Stomach (tissue), 19 donors: ENCODE data around the gene SMIM15. TPM values are rescaled to one million over a fixed set of nuclear protein-coding genes. Genes with fewer than 3 reads are reported as not detected.

ENCODE experiments used
- DNase-seq, 2 donors: peaks; one replicate each; pipeline versions ENCODE4 v3.0.0 to v3.0.0-alpha.2; 2013 to 2019
- H3K27ac ChIP-seq, 5 donors: fragments of 200-600 bp in 4 of 5; sonication (generic) in 4 of 5; one replicate each; pipeline ENCODE4 v1.5.1; 2013 to 2019; ENCODE audit warnings: mild to moderate bottlenecking in 1 of 5, moderate library complexity in 1 of 5
- H3K27me3 ChIP-seq, 3 donors: fragments of 200-600 bp; sonication (generic); one replicate each; pipeline ENCODE4 v1.5.1; 2017 to 2019; ENCODE audit warnings: mixed run types in 1 of 3
- H3K36me3 ChIP-seq, 4 donors: fragments of 200-600 bp; sonication (generic); 1 replicate in 3 of 4; 2 replicates in 1 of 4; pipeline ENCODE4 v1.5.1; 2016 to 2019
- H3K4me1 ChIP-seq, 4 donors: fragments of 200-600 bp; sonication (generic); one replicate each; pipeline ENCODE4 v1.5.1; 2016 to 2019
- H3K4me3 ChIP-seq, 4 donors: fragments of 200-600 bp; sonication (generic) in 3 of 4; one replicate each; pipeline ENCODE4 v1.5.1; 2016 to 2019; ENCODE audit warnings: mild to moderate bottlenecking in 1 of 4
- H3K9me3 ChIP-seq, 4 donors: fragments of 200-600 bp; sonication (generic); one replicate each; pipeline ENCODE4 v1.5.1; 2016 to 2019
- CTCF ChIP-seq, 7 experiments: fragments of 450-650 bp in 4 of 7; fragments of 200-600 bp in 3 of 7; sonication (generic) in 3 of 7; IDR thresholded peaks; one replicate each; pipeline ENCODE4 v1.5.1; 2016 to 2019; ENCODE audit warnings: antibody characterized with exemption in 7 of 7, control low read depth in 2 of 7, mild to moderate bottlenecking in 1 of 7
- EP300 ChIP-seq: sonication (generic); formaldehyde crosslinking; IDR thresholded peaks from one replicate; pipeline ENCODE4 v1.6.1; 2017; ENCODE audit warnings: antibody characterized with exemption
- POLR2A ChIP-seq, 4 donors: fragments of 450-650 bp; IDR thresholded peaks; one replicate each; pipeline ENCODE4 v1.6.1; 2016; ENCODE audit warnings: antibody characterized with exemption in 4 of 4, control low read depth in 2 of 4, mild to moderate bottlenecking in 1 of 4, moderate library complexity in 1 of 4
- POLR2AphosphoS5 ChIP-seq, 3 donors: sonication (generic); formaldehyde crosslinking; IDR thresholded peaks; one replicate each; pipeline ENCODE4 v1.6.1; 2016; ENCODE audit warnings: antibody characterized with exemption in 3 of 3
- WGBS, 5 donors: extraction: QIAGEN DNeasy Blood & Tissue Kit in 3 of 5; methylation state at CpG; one replicate each; pipeline versions ENCODE4 v1.1.5 to v1.1.7; 2013 to 2018; 5-methylcytosine and 5-hydroxymethylcytosine counted together
- intact Hi-C: fragments of 100-400 bp; cut with DNase I; formaldehyde crosslinking; loops from one replicate; pipeline ENCODE4 v1.15.1; 2023; ENCODE audit warnings: low total_unique reads
- long read RNA-seq, 10 donors: transcript quantifications; one replicate each; lab custom pipeline, GENCODE V29; 2026
- polyA plus RNA-seq, 3 donors: library from polyadenylated mRNA; stranded (reverse); fragments of 200-250 nt; gene quantifications; one replicate each; pipeline ENCODE4 v1.2.3, GENCODE V29; 2013
- total RNA-seq, 5 donors: library from RNA; depleted of rRNA; stranded (reverse); fragments of >200 nt; gene quantifications; one replicate each; pipeline versions ENCODE4 v1.1.0 to v1.2.3, GENCODE V29; 2014 to 2016
- donor health status: healthy with polysubstance abuse.
- donor health status: Bipolar disorder and iron deficiency.
- donor health status: healthy.

SMIM15 gene, protein sequence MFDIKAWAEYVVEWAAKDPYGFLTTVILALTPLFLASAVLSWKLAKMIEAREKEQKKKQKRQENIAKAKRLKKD
- total RNA-seq = 10 to 100 TPM; 21.6 to 60.8 (median 25.2) TPM
- polyA plus RNA-seq = 10 to 100 TPM; 22.2 to 44.3 (median 34.6) TPM
- long read RNA-seq, donor 1, transcript SMIM15-201 (3 exons, 2,889 nt) = major isoform, 13 of 13 reads
- long read RNA-seq, donor 1, partial matches to known transcripts = 0 of 13 reads
- long read RNA-seq, donor 1, other reads (novel, unspliced or antisense) = 0 of 13 reads
- long read RNA-seq, donor 2, transcript SMIM15-201 (3 exons, 2,889 nt) = major isoform, 23 of 23 reads
- long read RNA-seq, donor 2, partial matches to known transcripts = 0 of 23 reads
- long read RNA-seq, donor 2, other reads (novel, unspliced or antisense) = 0 of 23 reads
- long read RNA-seq, donor 3, transcript SMIM15-201 (3 exons, 2,889 nt) = major isoform, 13 of 13 reads
- long read RNA-seq, donor 3, partial matches to known transcripts = 0 of 13 reads
- long read RNA-seq, donor 3, other reads (novel, unspliced or antisense) = 0 of 13 reads
- long read RNA-seq, donor 4, partial matches to known transcripts = 0 of 1 reads
- long read RNA-seq, donor 4, other reads (novel, unspliced or antisense) = 0 of 1 reads
- long read RNA-seq, donor 5, transcript SMIM15-201 (3 exons, 2,889 nt) = major isoform, 21 of 22 reads
- long read RNA-seq, donor 5, partial matches to known transcripts = 0 of 22 reads
- long read RNA-seq, donor 5, other reads (novel, unspliced or antisense) = 0 of 22 reads
- long read RNA-seq, donor 6, transcript SMIM15-201 (3 exons, 2,889 nt) = major isoform, 45 of 45 reads
- long read RNA-seq, donor 6, partial matches to known transcripts = 0 of 45 reads
- long read RNA-seq, donor 6, other reads (novel, unspliced or antisense) = 0 of 45 reads
- long read RNA-seq, donor 7, transcript SMIM15-201 (3 exons, 2,889 nt) = major isoform, 26 of 28 reads
- long read RNA-seq, donor 7, partial matches to known transcripts = 0 of 28 reads
- long read RNA-seq, donor 7, other reads (novel, unspliced or antisense) = 0 of 28 reads
- long read RNA-seq, donor 8, transcript SMIM15-201 (3 exons, 2,889 nt) = major isoform, 23 of 23 reads
- long read RNA-seq, donor 8, partial matches to known transcripts = 0 of 23 reads
- long read RNA-seq, donor 8, other reads (novel, unspliced or antisense) = 0 of 23 reads
- long read RNA-seq, donor 9, transcript SMIM15-201 (3 exons, 2,889 nt) = major isoform, 23 of 24 reads
- long read RNA-seq, donor 9, partial matches to known transcripts = 0 of 24 reads
- long read RNA-seq, donor 9, other reads (novel, unspliced or antisense) = 0 of 24 reads
- long read RNA-seq, donor 10, transcript SMIM15-201 (3 exons, 2,889 nt) = major isoform, 15 of 15 reads
- long read RNA-seq, donor 10, partial matches to known transcripts = 0 of 15 reads
- long read RNA-seq, donor 10, other reads (novel, unspliced or antisense) = 0 of 15 reads

GRCh38 chr5:61162010-61162831, at the start of gene SMIM15:
TSS of gene SMIM15 (minus strand) at chr5:61162468. CDS start at chr5:61160171, 2,297 bp downstream.
- peak; percentile 74 to 95 (median 88) for TF ChIP-seq POLR2AphosphoS5 (IDR thresholded peaks at IDR 0.05)
- TF ChIP-seq EP300 = no peak
- peak in 1 of 4 donors; percentile 57 for TF ChIP-seq POLR2A (IDR thresholded peaks at IDR 0.05)
- TF ChIP-seq CTCF (IDR thresholded peaks at IDR 0.05) = peak in 1 of 7 experiments; percentile 6
- Histone ChIP-seq H3K36me3 (peaks cover 9 to 21% (median 20%) of the 10 kb centered on the region in 4 donors), H3K4me1 (peaks cover 18 to 59% (median 41%) of the 10 kb centered on the region in 4 donors), H3K27me3 (no peaks in the 10 kb centered on the region), H3K27ac (peak within 1 kb of the TSS; percentile 90 to 95 (median 94)), H3K9me3 (no peaks in the 10 kb centered on the region), H3K4me3 (peak within 1 kb of the TSS; percentile 58 to 82 (median 68))
- WGBS, 5 donors = 1% methylated on average over 49 to 73 of the region's 73 CpGs
- intact Hi-C loops = no loop called here
- DNase-seq = peak; percentile 89 to 97

DNA sequence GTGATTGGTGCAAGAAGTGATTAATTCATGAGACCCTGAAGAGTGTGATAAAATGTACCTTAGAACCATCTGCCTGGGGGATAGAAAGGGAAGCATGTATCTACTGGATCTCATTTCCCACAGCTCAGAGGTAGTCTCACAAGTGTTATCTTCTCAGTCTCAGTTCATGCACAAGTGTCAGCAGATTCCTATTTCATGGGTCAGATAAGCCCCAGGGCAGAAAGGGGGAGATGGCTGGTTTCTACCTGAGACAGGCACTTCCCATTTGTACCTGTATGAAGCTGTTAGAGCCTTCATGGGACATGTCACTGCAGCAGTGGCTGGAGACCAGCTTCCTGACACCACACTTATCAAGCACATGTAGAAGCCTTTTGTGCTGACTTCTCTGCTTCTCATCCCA, 45.6 kb upstream of the SMIM15 start:
- Histone ChIP-seq H3K4me1 (no peaks in the 10 kb centered on the region), H3K27ac (no peak overlapping the region), H3K27me3 (no peaks in the 10 kb centered on the region), H3K4me3 (no peak overlapping the region), H3K36me3 (no peaks in the 10 kb centered on the region), H3K9me3 (peaks cover 0 to 18% (median 2%) of the 10 kb centered on the region in 4 donors)
- TF ChIP-seq POLR2A (IDR thresholded peaks at IDR 0.05) (no peak), POLR2AphosphoS5 (IDR thresholded peaks at IDR 0.05) (no peak), EP300 (no peak)
- DNase-seq = no peak
- intact Hi-C loops = no loop called here

DNA sequence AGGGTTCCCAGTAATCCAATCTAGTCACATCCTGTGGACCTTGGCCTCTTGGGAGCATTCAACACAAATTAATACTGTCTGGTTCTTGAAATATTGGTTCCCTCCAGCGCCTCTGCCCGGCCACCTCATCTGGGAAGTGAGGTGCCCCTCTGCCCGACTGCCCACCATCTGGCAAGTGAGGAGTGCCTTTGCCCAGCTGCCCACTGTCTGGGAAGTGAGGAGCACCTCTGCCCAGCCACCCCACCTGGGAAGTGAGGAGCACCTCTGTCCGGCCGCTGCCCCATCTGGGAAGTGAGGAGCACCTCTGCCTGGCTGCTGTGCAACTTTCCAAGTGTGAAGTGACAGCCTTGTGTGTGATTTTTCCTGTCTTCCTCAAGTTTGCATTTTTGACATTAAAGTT, 42.7 kb upstream of the SMIM15 start:
- H3K9me3 ChIP-seq = peaks cover 0 to 18% (median 2%) of the 10 kb centered on the region in 4 donors
- intact Hi-C loops = no loop called here
- no peak for TF ChIP-seq CTCF (IDR thresholded peaks at IDR 0.05)
- no peak for TF ChIP-seq EP300
- TF ChIP-seq POLR2AphosphoS5 (IDR thresholded peaks at IDR 0.05) = no peak
- TF ChIP-seq POLR2A (IDR thresholded peaks at IDR 0.05) = no peak
- DNase-seq = no peak
- no peak overlapping the region for H3K27ac ChIP-seq
- H3K4me3 ChIP-seq = no peak overlapping the region
- WGBS, 5 donors = 85 to 96% (median 93%) methylated on average over 5 of the region's 5 CpGs
- no peaks in the 10 kb centered on the region for H3K27me3 ChIP-seq
- H3K4me1 ChIP-seq = no peaks in the 10 kb centered on the region
- no peaks in the 10 kb centered on the region for H3K36me3 ChIP-seq

DNA sequence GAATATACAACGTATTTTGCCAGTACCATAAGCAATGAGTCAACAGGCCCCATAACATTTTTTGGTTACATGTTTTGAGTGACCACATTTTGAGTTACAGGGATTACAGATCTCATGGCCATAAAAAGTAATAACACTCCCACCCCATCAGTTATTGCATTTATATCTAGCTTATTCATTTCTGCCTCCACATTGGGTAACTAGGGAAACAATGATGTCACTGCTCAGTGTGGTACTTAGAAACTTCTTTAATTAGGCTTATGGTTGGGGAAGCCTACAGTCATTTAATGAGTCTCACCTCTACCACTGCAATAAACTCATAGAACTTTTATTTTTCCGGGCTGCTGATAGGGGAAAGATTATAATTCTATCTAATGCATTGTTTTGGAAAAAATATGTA, 39.9 kb upstream of the SMIM15 start:
- no peaks in the 10 kb centered on the region for H3K27me3 ChIP-seq

More for the DNA sequence above, 39.9 kb upstream of the SMIM15 start:
- TF ChIP-seq CTCF (IDR thresholded peaks at IDR 0.05) (no peak), POLR2A (IDR thresholded peaks at IDR 0.05) (no peak), EP300 (no peak), POLR2AphosphoS5 (IDR thresholded peaks at IDR 0.05) (no peak)
- H3K27ac ChIP-seq = no peak overlapping the region
- 75 to 92% (median 84%) methylated on average over 2 of the region's 2 CpGs for WGBS, 5 donors
- no peak overlapping the region for H3K4me3 ChIP-seq
- H3K36me3 ChIP-seq = no peaks in the 10 kb centered on the region
- H3K9me3 ChIP-seq = peaks cover 0 to 19% (median 4%) of the 10 kb centered on the region in 4 donors
- no peak for DNase-seq
- intact Hi-C loops = no loop called here
- H3K4me1 ChIP-seq = no peaks in the 10 kb centered on the region
